HEK293 (cell line): ENCODE data around the gene TOP3A.

Experiments
- CTCF ChIA-PET: fragments of 350-600 bp; formaldehyde crosslinking; extraction: SDS; loops from one replicate; lab custom pipeline; 2021; ENCODE audit warnings: antibody characterized with exemption; lab: Yijun Ruan, JAX
- POLR2A ChIA-PET: fragments of 300-600 bp; formaldehyde crosslinking; extraction: SDS; loops from one replicate; lab custom pipeline; 2020; ENCODE audit warnings: antibody characterized with exemption, inconsistent platforms; lab: Yijun Ruan, JAX
- H3K27ac ChIP-seq: fragments of 200-500 bp; sonication (Bioruptor generic); 2 replicates; pipeline ENCODE4 v1.5.1; 2014; ENCODE audit warnings: low read depth, low read length, control low read depth, inconsistent platforms; ENCODE audit errors: extremely low read depth
- H3K36me3 ChIP-seq, 2 experiments: fragments of 200-500 bp in 1 of 2; sonication (Bioruptor generic) in 1 of 2; 1 replicate in 1 of 2; 2 replicates in 1 of 2; pipeline ENCODE4 v1.5.1; 2014 to 2017; ENCODE audit warnings: inconsistent platforms in 2 of 2, low read length in 2 of 2; ENCODE audit not compliant: control insufficient read depth in 2 of 2, insufficient read depth in 1 of 2
- H3K4me1 ChIP-seq: fragments of 200-500 bp; sonication (Bioruptor generic); 2 replicates; pipeline ENCODE4 v1.5.1; 2014; ENCODE audit warnings: mild to moderate bottlenecking, low read length, inconsistent platforms; ENCODE audit not compliant: control insufficient read depth, insufficient read depth
- H3K4me3 ChIP-seq: 2 replicates; pipeline ENCODE4 v1.5.1; 2011; ENCODE audit warnings: low read depth, mild to moderate bottlenecking, control low read depth, low read length, moderate library complexity
- H3K9me3 ChIP-seq: fragments of 200-500 bp; sonication (Bioruptor generic); 2 replicates; pipeline ENCODE4 v1.5.1; 2014; ENCODE audit warnings: low read depth, low read length, inconsistent platforms; ENCODE audit not compliant: control insufficient read depth, insufficient read depth
- BCL6B ChIP-seq: fragments of 450-650 bp; formaldehyde crosslinking; IDR thresholded peaks from 2 replicates; pipeline ENCODE4 v1.5.1; 2017; ENCODE audit warnings: missing biosample characterization, missing genetic modification characterization
- FEZF1 ChIP-seq: fragments of 450-650 bp; formaldehyde crosslinking; IDR thresholded peaks from 2 replicates; pipeline ENCODE4 v1.5.1; 2016; ENCODE audit warnings: missing biosample characterization, missing genetic modification characterization
- GLI2 ChIP-seq: fragments of 450-650 bp; formaldehyde crosslinking; IDR thresholded peaks from 2 replicates; pipeline ENCODE4; 2017; ENCODE audit warnings: missing biosample characterization, missing genetic modification characterization, low read depth, borderline replicate concordance
- INSM2 ChIP-seq: fragments of 450-650 bp; formaldehyde crosslinking; IDR thresholded peaks from 2 replicates; pipeline ENCODE4 v1.5.1; 2016; ENCODE audit warnings: missing biosample characterization, missing genetic modification characterization
- OVOL3 ChIP-seq: fragments of 450-650 bp; formaldehyde crosslinking; IDR thresholded peaks from 2 replicates; pipeline ENCODE4 v1.5.1; 2016; ENCODE audit warnings: missing biosample characterization, missing genetic modification characterization
- ZBTB8A ChIP-seq: fragments of 450-650 bp; formaldehyde crosslinking; IDR thresholded peaks from 2 replicates; pipeline ENCODE4 v1.5.1; 2016; ENCODE audit warnings: missing biosample characterization, missing genetic modification characterization
- ZFP69B ChIP-seq: fragments of 450-650 bp; formaldehyde crosslinking; IDR thresholded peaks from 2 replicates; pipeline ENCODE4 v1.5.1; 2016; ENCODE audit warnings: missing biosample characterization, missing genetic modification characterization
- ZNF239 ChIP-seq: fragments of 450-650 bp; formaldehyde crosslinking; IDR thresholded peaks from 2 replicates; pipeline ENCODE4 v1.5.1; 2016; ENCODE audit warnings: missing biosample characterization, missing genetic modification characterization
- ZNF248 ChIP-seq: fragments of 450-650 bp; formaldehyde crosslinking; IDR thresholded peaks from 2 replicates; pipeline ENCODE4 v1.5.1; 2017; ENCODE audit warnings: missing biosample characterization, missing genetic modification characterization
- ZNF416 ChIP-seq: fragments of 450-650 bp; formaldehyde crosslinking; IDR thresholded peaks from 2 replicates; pipeline ENCODE4 v1.5.1; 2016; ENCODE audit warnings: missing biosample characterization, missing genetic modification characterization
- ZNF426 ChIP-seq: fragments of 450-650 bp; formaldehyde crosslinking; IDR thresholded peaks from 2 replicates; pipeline ENCODE4 v1.5.1; 2017; ENCODE audit warnings: missing biosample characterization, missing genetic modification characterization, mild to moderate bottlenecking, inconsistent platforms, moderate library complexity
- ZNF501 ChIP-seq: fragments of 450-650 bp; formaldehyde crosslinking; IDR thresholded peaks from 2 replicates; pipeline ENCODE4 v1.5.1; 2016; ENCODE audit warnings: missing biosample characterization, missing genetic modification characterization
- ZNF629 ChIP-seq: fragments of 450-650 bp; formaldehyde crosslinking; IDR thresholded peaks from 2 replicates; pipeline ENCODE4 v1.5.1; 2017; ENCODE audit warnings: missing biosample characterization, missing genetic modification characterization
- ZNF701 ChIP-seq: fragments of 450-650 bp; formaldehyde crosslinking; IDR thresholded peaks from 2 replicates; pipeline ENCODE4 v1.5.1; 2016; ENCODE audit warnings: missing biosample characterization, missing genetic modification characterization
- ZNF843 ChIP-seq: fragments of 450-650 bp; formaldehyde crosslinking; IDR thresholded peaks from 2 replicates; pipeline ENCODE4 v1.5.1; 2016; ENCODE audit warnings: missing biosample characterization, missing genetic modification characterization
- ZSCAN23 ChIP-seq: fragments of 450-650 bp; formaldehyde crosslinking; IDR thresholded peaks from 2 replicates; pipeline ENCODE4 v1.5.1; 2016; ENCODE audit warnings: missing biosample characterization, missing genetic modification characterization
- TF ChIP-seq, protein P1 (sequence below): fragments of 450-650 bp; formaldehyde crosslinking; IDR thresholded peaks from 2 replicates; pipeline ENCODE4 v1.5.1; 2016; ENCODE audit warnings: missing biosample characterization, missing genetic modification characterization
- TF ChIP-seq, protein P2 (sequence below): fragments of 450-650 bp; IDR thresholded peaks from 2 replicates; pipeline ENCODE4 v1.5.1; 2018; ENCODE audit warnings: missing biosample characterization, missing genetic modification characterization

TOP3A gene

GRCh38 chr17:18331879-18332278, 17.1 kb upstream of the TOP3A start (continued):
- TF ChIP-seq, protein P1, sequence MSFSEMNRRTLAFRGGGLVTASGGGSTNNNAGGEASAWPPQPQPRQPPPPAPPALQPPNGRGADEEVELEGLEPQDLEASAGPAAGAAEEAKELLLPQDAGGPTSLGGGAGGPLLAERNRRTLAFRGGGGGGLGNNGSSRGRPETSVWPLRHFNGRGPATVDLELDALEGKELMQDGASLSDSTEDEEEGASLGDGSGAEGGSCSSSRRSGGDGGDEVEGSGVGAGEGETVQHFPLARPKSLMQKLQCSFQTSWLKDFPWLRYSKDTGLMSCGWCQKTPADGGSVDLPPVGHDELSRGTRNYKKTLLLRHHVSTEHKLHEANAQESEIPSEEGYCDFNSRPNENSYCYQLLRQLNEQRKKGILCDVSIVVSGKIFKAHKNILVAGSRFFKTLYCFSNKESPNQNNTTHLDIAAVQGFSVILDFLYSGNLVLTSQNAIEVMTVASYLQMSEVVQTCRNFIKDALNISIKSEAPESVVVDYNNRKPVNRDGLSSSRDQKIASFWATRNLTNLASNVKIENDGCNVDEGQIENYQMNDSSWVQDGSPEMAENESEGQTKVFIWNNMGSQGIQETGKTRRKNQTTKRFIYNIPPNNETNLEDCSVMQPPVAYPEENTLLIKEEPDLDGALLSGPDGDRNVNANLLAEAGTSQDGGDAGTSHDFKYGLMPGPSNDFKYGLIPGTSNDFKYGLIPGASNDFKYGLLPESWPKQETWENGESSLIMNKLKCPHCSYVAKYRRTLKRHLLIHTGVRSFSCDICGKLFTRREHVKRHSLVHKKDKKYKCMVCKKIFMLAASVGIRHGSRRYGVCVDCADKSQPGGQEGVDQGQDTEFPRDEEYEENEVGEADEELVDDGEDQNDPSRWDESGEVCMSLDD (tag by site-specific recombination), result no peak
- TF ChIP-seq ZSCAN23 (tag by site-specific recombination), result no peak
- TF ChIP-seq, protein P2, sequence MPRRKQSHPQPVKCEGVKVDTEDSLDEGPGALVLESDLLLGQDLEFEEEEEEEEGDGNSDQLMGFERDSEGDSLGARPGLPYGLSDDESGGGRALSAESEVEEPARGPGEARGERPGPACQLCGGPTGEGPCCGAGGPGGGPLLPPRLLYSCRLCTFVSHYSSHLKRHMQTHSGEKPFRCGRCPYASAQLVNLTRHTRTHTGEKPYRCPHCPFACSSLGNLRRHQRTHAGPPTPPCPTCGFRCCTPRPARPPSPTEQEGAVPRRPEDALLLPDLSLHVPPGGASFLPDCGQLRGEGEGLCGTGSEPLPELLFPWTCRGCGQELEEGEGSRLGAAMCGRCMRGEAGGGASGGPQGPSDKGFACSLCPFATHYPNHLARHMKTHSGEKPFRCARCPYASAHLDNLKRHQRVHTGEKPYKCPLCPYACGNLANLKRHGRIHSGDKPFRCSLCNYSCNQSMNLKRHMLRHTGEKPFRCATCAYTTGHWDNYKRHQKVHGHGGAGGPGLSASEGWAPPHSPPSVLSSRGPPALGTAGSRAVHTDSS (tag by site-specific recombination), result no peak
- no peak for TF ChIP-seq OVOL3 (tag by site-specific recombination)
- TF ChIP-seq INSM2, result no peak
- no peak for TF ChIP-seq ZNF239 (tag by site-specific recombination)
- no peak for TF ChIP-seq ZNF629
- TF ChIP-seq ZNF701 (tag by site-specific recombination), result no peak
- TF ChIP-seq ZNF501 (tag by site-specific recombination), result no peak
- TF ChIP-seq ZNF843 (tag by site-specific recombination), result no peak
- no peak for TF ChIP-seq ZFP69B (tag by site-specific recombination)

DNA sequence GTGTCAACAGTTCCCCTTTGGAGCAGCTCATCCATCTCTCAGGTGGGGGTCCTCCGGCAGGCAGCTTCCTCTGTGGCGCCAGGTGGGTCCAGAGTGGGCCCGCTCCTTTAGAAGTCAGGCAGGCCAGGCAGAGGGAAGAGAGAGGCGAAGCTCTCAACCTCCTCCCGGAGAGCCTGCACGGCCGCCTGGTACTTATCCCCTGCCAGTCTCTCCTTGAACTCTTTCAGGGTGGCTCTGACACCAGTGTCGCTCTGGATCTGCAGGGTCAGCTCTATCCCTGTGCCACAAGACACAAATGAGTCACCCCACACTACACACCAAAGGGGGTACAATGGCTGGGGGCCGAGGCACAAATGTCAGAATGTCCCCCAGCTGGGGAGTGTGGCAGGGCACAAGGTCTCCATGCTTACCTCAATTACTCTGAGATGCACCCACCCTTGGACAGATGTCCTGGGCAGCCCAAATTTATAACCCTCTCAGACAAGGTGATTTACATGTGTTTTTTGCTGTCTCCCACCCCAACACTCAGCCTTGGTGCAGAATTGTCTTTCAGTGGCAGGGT, 13.9 kb upstream of the TOP3A start:
- Histone ChIP-seq H3K9me3 (no peaks in the 10 kb centered on the region), H3K4me3 (no peak overlapping the region), H3K36me3 (peaks cover 13 to 92% of the 10 kb centered on the region in 2 experiments), H3K27ac (no peak overlapping the region), H3K4me1 (no peaks in the 10 kb centered on the region)
- POLR2A ChIA-PET, result interaction anchor here (0.6 to 1.6 kb wide), 2 partner anchors 14 to 70 kb away, joined by 5 to 8 read pairs; partner anchors contain the start of genes SMCR8 and TOP3A
- TF ChIP-seq ZBTB8A (tag by site-specific recombination) (no peak), GLI2 (no peak), ZNF416 (tag by site-specific recombination) (no peak), ZNF426 (no peak), ZNF248 (tag by site-specific recombination) (no peak), FEZF1 (tag by site-specific recombination) (no peak), BCL6B (tag by site-specific recombination) (no peak)
- CTCF ChIA-PET, result interaction anchor here (0.7 to 1.1 kb wide), 2 partner anchors 80 to 179 kb away, joined by 3 read pairs; no protein-coding TSS in a partner anchor
